Vagina (tissue), 2 donors: Measurements from ENCODE around the gene EEF1E1. TPM values are rescaled to one million over a fixed set of nuclear protein-coding genes. Genes with fewer than 3 reads are reported as not detected.
"Not testable (repeated sequence)": the region's sequence is repeated elsewhere in the genome, so short reads cannot be mapped to it uniquely, and the experiment has no call there.

Experiments used
- DNase-seq, 2 donors: peaks; one replicate each; pipeline ENCODE4 v3.0.0-alpha.2; 2017; ENCODE audit errors: extremely low spot score in 2 of 2
- H3K27ac ChIP-seq: fragments of 200-600 bp; sonication (generic); one replicate; pipeline ENCODE4 v1.5.1; 2019
- H3K27me3 ChIP-seq: fragments of 200-600 bp; sonication (generic); one replicate; pipeline ENCODE4 v1.5.1; 2019
- H3K36me3 ChIP-seq, 2 donors: fragments of 200-600 bp; sonication (generic); one replicate each; pipeline ENCODE4 v1.5.1; 2017 to 2019
- H3K4me1 ChIP-seq: fragments of 200-600 bp; sonication (generic); one replicate; pipeline ENCODE4 v1.5.1; 2019
- H3K4me3 ChIP-seq, 2 donors: fragments of 200-600 bp; sonication (generic); 1 replicate in 1 of 2; 2 replicates in 1 of 2; pipeline ENCODE4 v1.5.1; 2016 to 2019
- H3K9me3 ChIP-seq: fragments of 200-600 bp; sonication (generic); one replicate; pipeline ENCODE4 v1.5.1; 2019
- POLR2A ChIP-seq, 2 donors: fragments of 450-650 bp; IDR thresholded peaks; one replicate each; pipeline ENCODE4 v1.6.1; 2017; ENCODE audit warnings: antibody characterized with exemption in 2 of 2, mild to moderate bottlenecking in 2 of 2, moderate library complexity in 2 of 2
- POLR2AphosphoS5 ChIP-seq, 2 donors: sonication (generic); formaldehyde crosslinking; IDR thresholded peaks; one replicate each; pipeline ENCODE4 v1.9.0; 2017; ENCODE audit warnings: antibody characterized with exemption in 2 of 2, mild to moderate bottlenecking in 2 of 2, low read depth in 1 of 2; ENCODE audit not compliant: insufficient read depth in 1 of 2
- intact Hi-C: fragments of 100-400 bp; cut with DNase I; formaldehyde crosslinking; loops from one replicate; pipeline ENCODE4 v1.15.1; 2023
- total RNA-seq: library from RNA; depleted of rRNA; stranded (reverse); fragments of >200 nt; gene quantifications from one replicate; pipeline ENCODE4 v1.2.3, GENCODE V29; 2016
- TF ChIP-seq, protein P1 (sequence below), 3 experiments: fragments of 450-650 bp in 2 of 3; fragments of 200-600 bp in 1 of 3; sonication (generic) in 1 of 3; IDR thresholded peaks; one replicate each; pipeline ENCODE4 v1.5.1; 2017 to 2019; ENCODE audit warnings: antibody characterized with exemption in 3 of 3, mild to moderate bottlenecking in 2 of 3, moderate library complexity in 2 of 3

Gene EEF1E1
- total RNA-seq, 1 donor from 2014 or later: 53.0 TPM

DNA sequence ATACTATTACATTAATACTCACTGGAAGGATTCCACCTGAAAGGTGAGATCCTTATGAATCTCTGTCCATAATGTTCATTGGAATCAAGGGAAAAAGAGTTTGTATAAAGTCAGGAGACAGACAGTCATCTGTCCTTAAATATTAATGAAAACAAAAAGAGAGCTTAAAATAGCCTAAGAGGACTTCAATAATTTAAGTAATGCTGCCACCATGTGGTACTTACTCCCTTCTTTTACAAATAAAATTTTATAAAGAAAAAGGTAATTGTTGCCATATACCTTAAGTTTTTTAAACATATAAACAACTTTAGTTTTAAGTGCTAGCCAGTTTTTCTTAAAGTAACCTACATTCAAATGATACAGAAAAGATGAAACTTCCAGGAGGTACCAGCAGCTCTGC, 43.2 kb downstream of the EEF1E1 start:
- no peak for DNase-seq
- TF ChIP-seq POLR2AphosphoS5 (IDR thresholded peaks at IDR 0.05; ENCODE audit: insufficient read depth in 1 of 2, low read depth in 1 of 2): no peak
- TF ChIP-seq, protein P1, sequence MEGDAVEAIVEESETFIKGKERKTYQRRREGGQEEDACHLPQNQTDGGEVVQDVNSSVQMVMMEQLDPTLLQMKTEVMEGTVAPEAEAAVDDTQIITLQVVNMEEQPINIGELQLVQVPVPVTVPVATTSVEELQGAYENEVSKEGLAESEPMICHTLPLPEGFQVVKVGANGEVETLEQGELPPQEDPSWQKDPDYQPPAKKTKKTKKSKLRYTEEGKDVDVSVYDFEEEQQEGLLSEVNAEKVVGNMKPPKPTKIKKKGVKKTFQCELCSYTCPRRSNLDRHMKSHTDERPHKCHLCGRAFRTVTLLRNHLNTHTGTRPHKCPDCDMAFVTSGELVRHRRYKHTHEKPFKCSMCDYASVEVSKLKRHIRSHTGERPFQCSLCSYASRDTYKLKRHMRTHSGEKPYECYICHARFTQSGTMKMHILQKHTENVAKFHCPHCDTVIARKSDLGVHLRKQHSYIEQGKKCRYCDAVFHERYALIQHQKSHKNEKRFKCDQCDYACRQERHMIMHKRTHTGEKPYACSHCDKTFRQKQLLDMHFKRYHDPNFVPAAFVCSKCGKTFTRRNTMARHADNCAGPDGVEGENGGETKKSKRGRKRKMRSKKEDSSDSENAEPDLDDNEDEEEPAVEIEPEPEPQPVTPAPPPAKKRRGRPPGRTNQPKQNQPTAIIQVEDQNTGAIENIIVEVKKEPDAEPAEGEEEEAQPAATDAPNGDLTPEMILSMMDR (IDR thresholded peaks at IDR 0.05): no peak
- no peak for TF ChIP-seq POLR2A (IDR thresholded peaks at IDR 0.05)
- peaks cover 8% of the 10 kb centered on the region for H3K4me1 ChIP-seq
- no peaks in the 10 kb centered on the region for H3K9me3 ChIP-seq
- peaks cover 0 to 16% of the 10 kb centered on the region in 2 donors for H3K36me3 ChIP-seq
- H3K27ac ChIP-seq: no peak overlapping the region
- H3K27me3 ChIP-seq: no peaks in the 10 kb centered on the region
- intact Hi-C loops: loop anchor here (5.0 kb wide), 1 partner anchor 337 kb away; no protein-coding TSS in a partner anchor
- no peak overlapping the region for H3K4me3 ChIP-seq

DNA sequence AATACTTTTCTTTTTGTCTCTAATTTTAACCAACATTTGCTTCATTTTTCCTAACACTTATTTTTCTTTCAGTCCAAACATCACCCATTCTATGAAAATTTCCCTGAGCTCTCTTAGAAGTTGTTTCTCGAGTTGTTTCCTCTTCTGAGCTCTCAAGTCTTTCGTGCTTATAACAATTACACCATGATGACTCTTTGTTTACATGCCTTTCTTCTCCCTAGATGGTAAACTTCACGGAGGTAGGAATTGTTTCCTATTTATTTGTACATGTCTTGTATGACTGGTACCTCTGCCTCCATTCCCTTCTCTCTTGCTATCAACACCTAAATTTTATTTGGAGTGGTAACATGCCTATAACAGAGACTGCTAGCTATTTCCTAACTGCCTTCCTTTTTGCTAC, 44.6 kb downstream of the EEF1E1 start:
- intact Hi-C loops: loop anchor here (5.0 kb wide), 1 partner anchor 335 kb away; no protein-coding TSS in a partner anchor
- H3K4me3 ChIP-seq: no peak overlapping the region
- DNase-seq: no peak
- H3K27ac ChIP-seq: no peak overlapping the region
- TF ChIP-seq, protein P1 (IDR thresholded peaks at IDR 0.05): no peak
- peaks cover 0 to 16% of the 10 kb centered on the region in 2 donors for H3K36me3 ChIP-seq
- no peaks in the 10 kb centered on the region for H3K27me3 ChIP-seq
- H3K9me3 ChIP-seq: no peaks in the 10 kb centered on the region
- no peaks in the 10 kb centered on the region for H3K4me1 ChIP-seq

DNA sequence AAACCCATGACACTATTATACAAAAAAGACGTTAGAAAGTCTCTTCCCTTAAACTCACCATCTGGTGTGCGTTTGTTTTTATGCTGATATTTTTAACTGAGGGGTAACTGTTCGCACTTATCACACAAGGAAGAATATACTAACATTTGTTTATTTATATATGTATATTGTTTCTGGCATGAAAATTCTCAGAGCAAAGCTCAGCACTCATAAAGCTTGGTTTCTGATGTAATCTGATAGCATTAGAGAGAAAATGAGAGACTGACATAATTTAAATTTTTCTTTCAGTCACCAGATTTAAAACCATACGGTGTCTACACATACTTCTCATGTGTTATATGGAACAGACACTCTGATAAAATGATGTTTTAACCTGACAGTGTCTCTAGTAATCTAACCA, 45.1 kb downstream of the EEF1E1 start:
- Histone ChIP-seq H3K4me3 (no peak overlapping the region), H3K9me3 (no peaks in the 10 kb centered on the region), H3K27ac (no peak overlapping the region), H3K4me1 (no peaks in the 10 kb centered on the region), H3K36me3 (peaks cover 0 to 16% of the 10 kb centered on the region in 2 donors), H3K27me3 (no peaks in the 10 kb centered on the region)
- intact Hi-C loops: loop anchor here (5.0 kb wide), 1 partner anchor 335 kb away; no protein-coding TSS in a partner anchor
- TF ChIP-seq, protein P1 (IDR thresholded peaks at IDR 0.05): no peak
- TF ChIP-seq POLR2A (IDR thresholded peaks at IDR 0.05): no peak
- no peak for TF ChIP-seq POLR2AphosphoS5 (IDR thresholded peaks at IDR 0.05; ENCODE audit: insufficient read depth in 1 of 2, low read depth in 1 of 2)
- no peak for DNase-seq

DNA sequence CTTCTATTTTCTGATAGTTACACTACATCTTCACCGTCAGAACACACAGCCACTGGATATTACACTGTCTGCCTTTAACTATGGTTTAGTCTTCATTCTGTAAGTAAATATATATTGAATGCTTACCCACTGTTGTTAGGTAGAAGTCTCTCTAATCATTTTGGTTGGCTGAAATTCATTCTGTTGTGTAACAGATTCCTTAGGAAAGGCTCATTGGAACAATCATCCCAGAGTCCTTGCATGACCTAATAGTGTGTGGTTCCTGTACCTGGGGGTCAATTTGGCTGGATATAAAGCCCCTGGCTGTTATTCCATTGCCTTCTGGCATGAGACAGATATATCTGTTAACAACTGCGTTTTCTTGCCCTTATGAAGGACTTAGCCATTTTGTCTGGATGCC, 48.1 kb downstream of the EEF1E1 start:
- DNase-seq: no peak
- H3K4me3 ChIP-seq: no peak overlapping the region
- intact Hi-C loops: no loop called here
- H3K27ac ChIP-seq: no peak overlapping the region
- H3K36me3 ChIP-seq: peaks cover 0 to 5% of the 10 kb centered on the region in 2 donors
- TF ChIP-seq, protein P1 (IDR thresholded peaks at IDR 0.05): no peak
- TF ChIP-seq POLR2A (IDR thresholded peaks at IDR 0.05) (no peak), POLR2AphosphoS5 (IDR thresholded peaks at IDR 0.05; ENCODE audit: insufficient read depth in 1 of 2, low read depth in 1 of 2) (no peak)
- H3K27me3 ChIP-seq: no peaks in the 10 kb centered on the region
- no peaks in the 10 kb centered on the region for H3K4me1 ChIP-seq
- no peaks in the 10 kb centered on the region for H3K9me3 ChIP-seq

DNA sequence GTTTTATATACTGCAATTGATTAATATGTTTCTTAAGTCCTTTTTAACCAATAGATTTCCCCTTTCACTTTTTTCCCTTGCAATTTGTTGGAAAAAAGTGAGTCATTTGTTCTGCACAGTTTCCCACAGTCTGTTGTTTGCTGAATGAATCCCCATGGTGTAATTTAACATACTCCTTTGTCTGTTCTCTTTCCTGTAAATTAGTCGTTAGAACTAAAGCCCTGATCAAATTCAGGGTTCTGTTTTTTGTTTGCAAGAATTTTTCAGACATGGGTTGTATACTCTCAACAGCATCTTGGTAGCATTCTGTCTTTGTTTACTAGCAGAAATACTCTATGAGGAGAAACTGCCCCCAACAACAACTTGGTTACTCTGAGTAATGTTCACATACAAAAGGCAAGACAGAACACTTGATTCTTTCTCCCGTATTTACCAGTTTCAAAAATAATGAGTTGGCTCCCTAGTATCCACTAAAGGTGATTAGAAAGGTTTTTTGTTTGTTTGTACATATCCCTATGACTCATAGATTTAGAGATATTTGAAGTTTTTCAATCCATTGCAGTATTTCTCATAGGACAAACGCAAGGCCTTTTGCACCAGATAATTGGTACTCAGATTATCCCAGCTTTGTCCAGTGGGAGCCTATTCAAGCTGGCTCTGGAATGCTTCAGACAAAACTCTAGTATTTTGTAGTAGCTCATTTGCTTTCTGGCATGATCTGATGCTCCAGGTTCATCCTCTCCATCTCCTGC, 54.6 kb downstream of the EEF1E1 start:
- H3K27ac ChIP-seq: no peak overlapping the region
- no peaks in the 10 kb centered on the region for H3K27me3 ChIP-seq

DNA sequence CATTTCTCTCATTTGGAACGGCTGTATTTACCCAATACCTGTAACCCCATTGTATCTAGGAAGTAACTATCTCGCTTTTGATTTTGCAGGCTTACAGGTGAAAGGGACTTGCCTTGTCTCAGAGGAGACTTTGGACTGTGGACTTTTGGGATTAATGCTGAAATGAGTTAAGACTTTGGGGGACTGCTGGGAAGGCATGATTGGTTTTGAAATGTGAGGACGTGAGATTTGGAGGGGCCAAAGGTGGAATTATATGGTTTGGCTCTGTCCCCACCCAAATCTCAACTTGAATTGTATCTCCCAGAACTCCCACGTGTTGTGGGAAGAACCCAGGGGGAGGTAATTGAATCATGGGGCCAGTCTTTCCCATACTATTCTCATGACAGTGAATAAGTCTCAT, 56.6 kb downstream of the EEF1E1 start:
- H3K4me3 ChIP-seq, H3K36me3 ChIP-seq, H3K9me3 ChIP-seq, H3K27ac ChIP-seq, DNase-seq, H3K27me3 ChIP-seq, intact Hi-C loops, H3K4me1 ChIP-seq: not testable (repeated sequence)

More for the DNA sequence above, 54.6 kb downstream of the EEF1E1 start:
- H3K36me3 ChIP-seq: peaks cover 0 to 6% of the 10 kb centered on the region in 2 donors
- peaks cover 6% of the 10 kb centered on the region for H3K4me1 ChIP-seq
- no peak for DNase-seq
- no peak overlapping the region for H3K4me3 ChIP-seq
- TF ChIP-seq POLR2AphosphoS5 (IDR thresholded peaks at IDR 0.05; ENCODE audit: insufficient read depth in 1 of 2, low read depth in 1 of 2): no peak
- intact Hi-C loops: no loop called here
- no peaks in the 10 kb centered on the region for H3K9me3 ChIP-seq
